T-cell (primary cell): Measurements from ENCODE around the gene DCAF7. TPM values are rescaled to one million over a fixed set of nuclear protein-coding genes. Genes with fewer than 3 reads are reported as not detected.

Experiments
- ATAC-seq, 4 experiments: fragments of 200-7000 bp in 3 of 4; fragments of 150-1000 bp in 1 of 4; cut with Tn5 transposase; replicated peaks in 1 of 4; 1 replicate in 3 of 4; 2 replicates in 1 of 4; pipeline ENCODE4 v1.10.0; 2021; ENCODE audit warnings: moderate library complexity in 3 of 4, mild to moderate bottlenecking in 2 of 4, moderate number of reproducible peaks in 1 of 4
- CTCF ChIA-PET, 2 donors: fragments of 300-600 bp; sonication (Branson Sonifier 250); formaldehyde crosslinking; loops; one replicate each; lab custom pipeline; 2022; ENCODE audit warnings: antibody characterized with exemption in 2 of 2; lab: Charles Lee
- POLR2A ChIA-PET, 2 donors: fragments of 300-600 bp; sonication (Branson Sonifier 250); formaldehyde crosslinking; loops; one replicate each; lab custom pipeline; 2022; ENCODE audit warnings: antibody characterized with exemption in 2 of 2; lab: Charles Lee
- DNase-seq, 35 experiments: peaks; one replicate each; pipeline versions ENCODE4 v3.0.0 to v3.0.0-alpha.2; 2013 to 2023
- H3K27ac ChIP-seq: one replicate; pipeline ENCODE4 v1.5.1; 2013; ENCODE audit warnings: low read length
- H3K27me3 ChIP-seq, 2 experiments: replicated peaks in 1 of 2; 1 replicate in 1 of 2; 2 replicates in 1 of 2; pipeline versions ENCODE4 v1.6.1 to v1.7.0; 2013; ENCODE audit warnings: low read length in 1 of 2, mixed read lengths in 1 of 2; ENCODE audit not compliant: control insufficient read depth in 2 of 2, insufficient read depth in 2 of 2; ENCODE audit errors: extremely low read depth in 1 of 2
- H3K36me3 ChIP-seq, 2 donors: 1 replicate in 1 of 2; 2 replicates in 1 of 2; pipeline versions ENCODE4 v1.6.1 to v1.7.0; 2013; ENCODE audit warnings: low read length in 1 of 2; ENCODE audit not compliant: control insufficient read depth in 2 of 2, insufficient read depth in 1 of 2; ENCODE audit errors: extremely low read depth in 1 of 2
- H3K4me1 ChIP-seq, 2 experiments: 1 replicate in 1 of 2; 2 replicates in 1 of 2; pipeline versions ENCODE4 v1.6.1 to v1.7.0; 2013; ENCODE audit warnings: low read length in 2 of 2, mixed read lengths in 1 of 2; ENCODE audit not compliant: insufficient read depth in 2 of 2, control insufficient read depth in 1 of 2; ENCODE audit errors: extremely low read depth in 1 of 2
- H3K4me3 ChIP-seq, 2 donors: 1 replicate in 1 of 2; 2 replicates in 1 of 2; pipeline versions ENCODE4 v1.5.1 to v1.7.0; 2013; ENCODE audit warnings: mild to moderate bottlenecking in 2 of 2, low read length in 1 of 2, moderate library complexity in 1 of 2; ENCODE audit not compliant: control insufficient read depth in 1 of 2; ENCODE audit errors: extremely low read depth in 1 of 2
- H3K9me3 ChIP-seq: 2 replicates; pipeline ENCODE4 v1.7.0; 2013
- H3K27ac Mint-ChIP-seq, 2 donors: one replicate each; pipeline ENCODE4 v1.8.0; 2020 to 2021; ENCODE audit warnings: mild to moderate bottlenecking in 2 of 2, mixed read lengths in 2 of 2
- H3K27me3 Mint-ChIP-seq, 2 donors: one replicate each; pipeline ENCODE4 v1.8.0; 2021 to 2022; ENCODE audit warnings: mixed read lengths in 2 of 2
- H3K36me3 Mint-ChIP-seq: one replicate; pipeline ENCODE4 v1.8.0; 2021; ENCODE audit warnings: mixed read lengths
- H3K4me1 Mint-ChIP-seq, 3 donors: one replicate each; pipeline ENCODE4 v1.8.0; 2020 to 2022; ENCODE audit warnings: mixed read lengths in 3 of 3, mild to moderate bottlenecking in 1 of 3
- H3K4me3 Mint-ChIP-seq, 3 donors: one replicate each; pipeline ENCODE4 v1.8.0; 2020 to 2022; ENCODE audit warnings: mild to moderate bottlenecking in 3 of 3, mixed read lengths in 3 of 3, moderate library complexity in 3 of 3
- H3K9me3 Mint-ChIP-seq, 3 donors: one replicate each; pipeline ENCODE4 v1.8.0; 2020 to 2022; ENCODE audit warnings: mixed read lengths in 3 of 3
- WGBS: methylation state at CpG from one replicate; pipeline ENCODE4 v1.1.5; 2013; ENCODE audit warnings: missing lambda C conversion rate; ENCODE audit not compliant: insufficient coverage; 5-methylcytosine and 5-hydroxymethylcytosine counted together
- total RNA-seq, 35 experiments: library from RNA in 6 of 35; stranded (reverse) in 6 of 35; fragments of 120-200 nt in 1 of 35; gene quantifications; one replicate each; pipeline versions ENCODE4 v1.2.1 to v1.2.4 and lab custom pipeline; 2013 to 2026

The DCAF7 gene
- total RNA-seq, 5 donors from 2014 or later (not counting 1 experiment from before 2014, with no cell fraction given): 39.5 to 84.4 (median 74.8) TPM

DNA sequence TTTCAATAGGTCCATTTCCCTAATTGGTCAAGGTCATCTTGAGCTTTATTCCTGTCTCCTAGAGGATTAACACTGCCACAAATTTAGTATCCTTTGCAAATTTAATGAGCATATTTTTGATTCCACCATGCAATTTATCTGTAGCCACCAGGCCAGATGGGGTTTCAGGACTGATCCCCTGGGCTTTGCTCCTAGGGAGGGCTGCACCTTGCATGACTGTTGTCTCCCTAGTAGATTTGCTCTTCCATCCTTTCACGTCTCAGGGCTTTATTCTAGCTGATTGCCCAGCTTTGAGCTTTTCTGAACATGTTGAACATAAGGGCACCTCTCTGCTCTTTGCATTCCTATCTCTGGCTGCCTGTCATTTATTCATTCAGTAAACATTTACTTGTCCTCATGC is 34.9 kb upstream of the DCAF7 start:
- ATAC-seq (no peak), DNase-seq (no peak)
- Histone ChIP-seq H3K4me3 (no peak overlapping the region), H3K27ac (no peak overlapping the region), H3K4me1 (no peaks in the 10 kb centered on the region), H3K36me3 (no peaks in the 10 kb centered on the region), H3K27me3 (peaks cover 2 to 19% of the 10 kb centered on the region in 2 experiments), H3K9me3 (no peaks in the 10 kb centered on the region)
- ChIA-PET CTCF (no interaction called here), POLR2A (no interaction called here)
- H3K36me3 Mint-ChIP-seq: no peaks in the 10 kb centered on the region
- H3K9me3 Mint-ChIP-seq: no peaks in the 10 kb centered on the region
- H3K27me3 Mint-ChIP-seq: peaks cover 5 to 7% of the 10 kb centered on the region in 2 donors
- WGBS: 55% methylated on average over 1 of the region's 1 CpG
- no peak overlapping the region for H3K27ac Mint-ChIP-seq
- no peaks in the 10 kb centered on the region for H3K4me1 Mint-ChIP-seq
- no peak overlapping the region for H3K4me3 Mint-ChIP-seq

DNA sequence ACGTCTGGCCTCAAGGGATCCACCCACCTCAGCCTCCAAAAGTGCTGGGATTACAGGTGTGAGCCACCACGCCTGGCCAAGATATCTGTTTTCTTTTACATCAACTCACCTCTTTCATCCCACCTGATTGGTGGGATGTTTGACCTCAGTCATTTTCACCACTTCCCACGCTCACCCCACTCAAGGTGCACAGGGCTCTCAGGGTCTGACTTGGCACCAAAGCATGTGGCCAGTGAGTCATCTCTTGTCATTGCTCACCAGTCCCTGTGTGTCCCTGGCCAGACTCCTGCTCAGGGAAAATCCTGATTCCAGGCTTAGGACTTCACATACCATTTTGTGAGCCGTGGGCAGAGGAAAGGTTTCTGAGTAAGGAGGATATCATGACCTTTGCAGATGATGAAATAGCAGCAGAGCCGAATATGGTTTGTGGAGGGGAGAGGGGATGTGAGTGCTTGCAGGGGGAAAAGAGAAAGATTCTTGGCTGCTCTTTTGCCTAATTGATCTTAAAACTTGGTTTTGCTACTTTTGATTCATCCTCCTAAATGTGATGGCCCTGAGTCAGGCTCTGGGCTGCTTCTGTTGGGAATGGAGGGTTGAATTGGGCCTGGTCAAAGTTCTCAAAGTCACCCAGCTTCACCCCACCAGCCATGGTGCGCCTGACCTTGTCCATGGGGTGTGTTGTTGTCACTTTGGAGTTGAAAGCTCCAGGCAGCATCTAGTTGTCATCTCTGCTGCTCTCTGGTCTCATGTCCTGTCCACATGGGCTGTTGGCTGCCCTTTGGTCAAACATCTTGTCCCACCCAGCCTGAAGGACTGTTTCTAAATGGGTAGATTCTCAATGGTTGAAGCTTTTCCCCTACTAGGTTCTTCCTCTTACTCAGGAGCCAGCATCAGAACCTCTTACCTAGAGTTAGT is 33.1 kb upstream of the DCAF7 start:
- H3K27ac ChIP-seq: no peak overlapping the region
- no peak for DNase-seq
- H3K4me1 ChIP-seq: no peaks in the 10 kb centered on the region
- CTCF ChIA-PET: no interaction called here
- H3K4me3 ChIP-seq: no peak overlapping the region
- no peak overlapping the region for H3K27ac Mint-ChIP-seq
- no peak overlapping the region for H3K4me3 Mint-ChIP-seq
- H3K9me3 ChIP-seq: no peaks in the 10 kb centered on the region
- no peaks in the 10 kb centered on the region for H3K9me3 Mint-ChIP-seq
- H3K36me3 ChIP-seq: no peaks in the 10 kb centered on the region
- H3K27me3 ChIP-seq: peaks cover 2 to 21% of the 10 kb centered on the region in 2 experiments
- POLR2A ChIA-PET: no interaction called here
- H3K4me1 Mint-ChIP-seq: no peaks in the 10 kb centered on the region
- no peak for ATAC-seq
- H3K36me3 Mint-ChIP-seq: no peaks in the 10 kb centered on the region
- H3K27me3 Mint-ChIP-seq: peaks cover 12 to 17% of the 10 kb centered on the region in 2 donors
- 60% methylated on average over 3 of the region's 6 CpGs for WGBS

DNA sequence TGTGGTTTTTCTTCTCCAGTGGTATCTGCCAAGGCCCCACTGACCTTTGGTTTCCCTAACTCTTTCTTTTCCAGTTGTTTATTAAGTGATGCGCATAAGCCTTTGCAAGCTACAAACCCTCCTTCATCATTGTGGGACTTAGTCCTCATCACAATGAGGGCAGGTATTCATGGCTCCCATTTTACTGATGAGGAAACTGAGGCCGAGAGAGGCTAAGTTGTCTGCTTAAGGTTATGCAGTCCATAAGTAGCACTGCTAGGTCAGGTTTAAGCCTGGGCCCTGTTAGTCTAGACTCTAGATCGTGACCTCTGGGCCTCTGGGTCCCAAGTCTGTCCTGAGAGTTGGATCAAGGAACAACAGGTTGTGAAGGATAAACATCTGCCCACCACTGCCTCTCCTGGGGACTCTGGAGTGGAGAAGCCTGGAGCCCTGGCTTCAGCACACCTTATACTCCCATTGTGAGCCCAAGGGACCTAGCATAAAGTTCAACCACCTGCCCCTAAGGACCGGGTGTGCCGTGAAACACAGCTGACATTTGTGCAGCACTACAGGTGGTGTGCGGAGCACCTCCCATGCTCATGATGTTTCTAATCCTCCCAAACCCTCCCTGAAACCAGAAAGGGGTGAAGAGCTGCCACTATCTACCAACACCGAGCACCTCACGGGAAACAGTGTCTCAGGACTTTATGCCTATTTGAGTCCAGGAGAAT is 32.3 kb upstream of the DCAF7 start:
- DNase-seq: no peak
- peaks cover 12 to 19% of the 10 kb centered on the region in 2 donors for H3K27me3 Mint-ChIP-seq
- H3K4me1 Mint-ChIP-seq: no peaks in the 10 kb centered on the region
- Histone ChIP-seq H3K27ac (no peak overlapping the region), H3K9me3 (no peaks in the 10 kb centered on the region), H3K27me3 (peaks cover 2 to 25% of the 10 kb centered on the region in 2 experiments), H3K4me1 (no peaks in the 10 kb centered on the region), H3K4me3 (no peak overlapping the region), H3K36me3 (no peaks in the 10 kb centered on the region)
- no peak for ATAC-seq
- no peak overlapping the region for H3K4me3 Mint-ChIP-seq
- ChIA-PET POLR2A (no interaction called here), CTCF (no interaction called here)
- WGBS: 67% methylated on average over 5 of the region's 8 CpGs
- H3K36me3 Mint-ChIP-seq: no peaks in the 10 kb centered on the region
- no peaks in the 10 kb centered on the region for H3K9me3 Mint-ChIP-seq
- no peak overlapping the region for H3K27ac Mint-ChIP-seq

DNA sequence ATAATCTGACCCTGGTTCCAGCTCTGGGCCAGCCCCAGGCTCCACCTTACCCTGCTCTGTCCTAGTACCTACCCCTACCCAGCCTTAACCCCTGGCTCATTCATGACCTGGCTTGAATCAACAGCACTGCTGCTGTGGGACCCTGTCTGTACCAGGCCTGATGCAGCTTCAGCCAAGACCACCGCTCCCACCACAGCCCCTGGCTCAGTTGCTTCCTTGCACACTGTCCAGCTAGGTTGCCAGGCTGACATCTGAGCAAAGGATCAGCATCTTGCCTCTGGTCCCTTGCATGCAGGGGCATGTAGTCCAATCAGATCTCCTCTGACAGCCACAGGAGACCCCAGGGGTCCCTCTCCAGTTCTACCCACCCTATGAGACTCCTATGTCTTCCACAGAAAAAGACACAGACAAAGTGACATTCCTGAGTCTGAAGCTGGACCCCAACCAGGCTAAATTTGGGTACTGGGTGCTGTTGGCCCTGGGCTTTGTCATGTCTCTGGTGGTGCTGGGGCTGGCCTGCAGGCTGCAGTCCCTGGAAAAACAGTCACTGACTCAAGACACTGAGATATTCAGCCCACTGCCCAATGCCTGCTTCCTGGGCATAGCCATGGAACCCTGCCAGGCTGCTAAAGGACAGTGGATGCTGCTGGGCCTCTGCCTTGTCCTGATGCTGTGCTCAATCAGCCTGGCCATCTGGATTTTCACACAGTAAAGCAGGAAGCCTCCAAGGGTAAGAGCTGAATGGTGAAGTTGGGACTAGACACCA is 31.0 kb upstream of the DCAF7 start:
- no peaks in the 10 kb centered on the region for H3K9me3 ChIP-seq
- peaks cover 2 to 36% of the 10 kb centered on the region in 2 experiments for H3K27me3 ChIP-seq
- Mint-ChIP-seq H3K4me3 (no peak overlapping the region), H3K27me3 (peaks cover 17 to 29% of the 10 kb centered on the region in 2 donors), H3K4me1 (peaks cover 7 to 8% (median 8%) of the 10 kb centered on the region in 3 donors), H3K27ac (no peak overlapping the region), H3K36me3 (no peaks in the 10 kb centered on the region), H3K9me3 (no peaks in the 10 kb centered on the region)
- ChIA-PET CTCF (no interaction called here), POLR2A (no interaction called here)
- H3K4me1 ChIP-seq: peaks cover 0 to 5% of the 10 kb centered on the region in 2 experiments
- no peaks in the 10 kb centered on the region for H3K36me3 ChIP-seq
- H3K4me3 ChIP-seq: no peak overlapping the region
- 43% methylated on average over 1 of the region's 1 CpG for WGBS
- no peak for ATAC-seq
- H3K27ac ChIP-seq: no peak overlapping the region
- no peak for DNase-seq

DNA sequence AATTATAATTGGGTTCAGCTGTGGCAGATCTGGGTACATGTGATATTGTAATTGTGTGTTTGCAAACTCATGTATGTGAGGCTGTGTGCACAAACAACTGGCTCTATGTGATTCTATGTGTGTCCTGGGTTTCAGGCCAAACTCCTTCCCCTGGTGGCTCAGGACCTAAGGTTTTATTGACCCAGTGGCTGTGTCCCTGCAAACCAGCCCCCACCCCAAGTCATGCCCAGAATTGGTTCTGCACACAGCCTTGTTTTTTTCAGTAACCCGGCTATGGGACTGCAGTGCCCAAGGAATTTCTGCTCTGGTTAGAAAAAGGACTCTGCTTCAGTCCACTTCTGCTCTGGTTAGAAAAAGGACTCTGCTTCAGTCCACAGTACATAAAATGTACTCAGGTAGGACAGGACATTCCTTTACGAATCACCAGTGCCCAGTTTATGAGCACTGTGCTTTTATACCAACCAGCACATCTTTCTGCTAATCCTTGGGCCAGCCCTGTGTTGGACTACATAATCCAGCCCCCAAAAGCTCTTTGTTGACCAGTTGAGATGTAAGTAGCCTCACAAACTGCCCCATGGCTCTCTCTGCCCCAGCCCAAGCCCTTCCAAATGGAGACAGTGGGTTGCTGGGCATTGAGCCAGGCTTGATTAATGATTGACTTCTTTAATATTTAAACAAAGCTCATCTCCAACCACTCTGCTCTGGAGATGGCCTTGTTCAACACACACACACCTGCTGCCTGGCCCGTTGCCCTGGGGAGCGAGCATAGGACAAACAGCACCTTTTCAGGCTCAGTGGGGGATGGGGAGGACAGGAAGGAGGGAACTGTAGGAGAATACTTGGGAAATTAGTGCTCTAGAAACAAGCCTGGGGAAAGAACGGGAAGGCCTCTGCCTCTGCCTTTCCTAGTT is 30.1 kb upstream of the DCAF7 start:
- H3K9me3 Mint-ChIP-seq: no peaks in the 10 kb centered on the region
- peaks cover 8 to 42% of the 10 kb centered on the region in 2 experiments for H3K27me3 ChIP-seq
- POLR2A ChIA-PET: no interaction called here

More for the DNA sequence above, 30.1 kb upstream of the DCAF7 start:
- H3K9me3 ChIP-seq: no peaks in the 10 kb centered on the region
- no peak overlapping the region for H3K4me3 ChIP-seq
- ATAC-seq: no peak
- peaks cover 24 to 29% of the 10 kb centered on the region in 2 donors for H3K27me3 Mint-ChIP-seq
- H3K36me3 Mint-ChIP-seq: no peaks in the 10 kb centered on the region
- H3K27ac ChIP-seq: no peak overlapping the region
- no peak overlapping the region for H3K4me3 Mint-ChIP-seq
- DNase-seq: no peak
- WGBS: 75% methylated on average over 3 of the region's 5 CpGs
- no peak overlapping the region for H3K27ac Mint-ChIP-seq
- CTCF ChIA-PET: no interaction called here
- H3K4me1 ChIP-seq: peaks cover 0 to 5% of the 10 kb centered on the region in 2 experiments
- H3K36me3 ChIP-seq: no peaks in the 10 kb centered on the region
- H3K4me1 Mint-ChIP-seq: peaks cover 7 to 8% (median 8%) of the 10 kb centered on the region in 3 donors
